ENCODE results near the gene FHIP1B.

FHIP1B gene

GRCh38 chr11:6199174-6199810, 35.1 kb downstream of the FHIP1B start, which contains the start of gene OR52W1:
TSS of gene OR52W1 (plus strand) at chr11:6199224. CDS start at chr11:6199224, 0 bp downstream.
- DNase-seq (ENCODE audit: low spot score), result no peak

- DNase-seq (ENCODE audit: low spot score), result no peak
Measured at GRCh38 chr11:6197466-6198200, 36.8 kb downstream of the FHIP1B start.

- DNase-seq (ENCODE audit: low spot score), result no peak
Measured at GRCh38 chr11:6196396-6196795, 38.0 kb downstream of the FHIP1B start.

- no peak for DNase-seq (ENCODE audit: low spot score)
Measured at GRCh38 chr11:6194065-6194581, 40.3 kb downstream of the FHIP1B start.

- DNase-seq (ENCODE audit: low spot score), result no peak
Measured at GRCh38 chr11:6191742-6192141, 42.7 kb downstream of the FHIP1B start.

- DNase-seq (ENCODE audit: low spot score), result no peak
Measured at GRCh38 chr11:6175440-6175839, 59.0 kb downstream of the FHIP1B start.

GRCh38 chr11:6170226-6170625, 64.2 kb downstream of the FHIP1B start, which contains the start of gene OR52B2:
TSS of gene OR52B2 (minus strand) at chr11:6170326. CDS start at chr11:6170326, 0 bp downstream.
- no peak for DNase-seq (ENCODE audit: low spot score)

All from globus pallidus (tissue), 1 donor.